Adrenal gland (tissue), 5 donors: Measurements from ENCODE around the gene CD300C.

ENCODE experiments used
- POLR2A ChIP-seq, 2 donors: fragments of 450-650 bp; IDR thresholded peaks; one replicate each; pipeline ENCODE4 v1.6.1; 2017; ENCODE audit warnings: antibody characterized with exemption in 2 of 2, mild to moderate bottlenecking in 2 of 2, moderate library complexity in 1 of 2
- TF ChIP-seq, protein P1 (sequence below), 6 experiments: fragments of 450-650 bp in 4 of 6; fragments of 200-600 bp in 2 of 6; sonication (generic) in 1 of 6; IDR thresholded peaks; 1 replicate in 5 of 6; 2 replicates in 1 of 6; pipeline versions ENCODE4 v1.5.1 to v1.8.0; 2016 to 2021; ENCODE audit warnings: antibody characterized with exemption in 6 of 6, mild to moderate bottlenecking in 2 of 6, moderate library complexity in 1 of 6
- donor health status: DM: no; HTN: no; CAD: no.

- TF ChIP-seq, protein P1, sequence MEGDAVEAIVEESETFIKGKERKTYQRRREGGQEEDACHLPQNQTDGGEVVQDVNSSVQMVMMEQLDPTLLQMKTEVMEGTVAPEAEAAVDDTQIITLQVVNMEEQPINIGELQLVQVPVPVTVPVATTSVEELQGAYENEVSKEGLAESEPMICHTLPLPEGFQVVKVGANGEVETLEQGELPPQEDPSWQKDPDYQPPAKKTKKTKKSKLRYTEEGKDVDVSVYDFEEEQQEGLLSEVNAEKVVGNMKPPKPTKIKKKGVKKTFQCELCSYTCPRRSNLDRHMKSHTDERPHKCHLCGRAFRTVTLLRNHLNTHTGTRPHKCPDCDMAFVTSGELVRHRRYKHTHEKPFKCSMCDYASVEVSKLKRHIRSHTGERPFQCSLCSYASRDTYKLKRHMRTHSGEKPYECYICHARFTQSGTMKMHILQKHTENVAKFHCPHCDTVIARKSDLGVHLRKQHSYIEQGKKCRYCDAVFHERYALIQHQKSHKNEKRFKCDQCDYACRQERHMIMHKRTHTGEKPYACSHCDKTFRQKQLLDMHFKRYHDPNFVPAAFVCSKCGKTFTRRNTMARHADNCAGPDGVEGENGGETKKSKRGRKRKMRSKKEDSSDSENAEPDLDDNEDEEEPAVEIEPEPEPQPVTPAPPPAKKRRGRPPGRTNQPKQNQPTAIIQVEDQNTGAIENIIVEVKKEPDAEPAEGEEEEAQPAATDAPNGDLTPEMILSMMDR (IDR thresholded peaks at IDR 0.05) = no peak
- no peak for TF ChIP-seq POLR2A (IDR thresholded peaks at IDR 0.05)
These were observed 3.7 kb downstream of the CD300C start for GRCh38 chr17:74542166-74542565.
